HCT116 (cell line): ENCODE measurements around the gene DHRS13. TPM values are rescaled to one million over a fixed set of nuclear protein-coding genes. Genes with fewer than 3 reads are reported as not detected.

Source experiments
- ATAC-seq: fragments of 200-7000 bp; cut with Tn5 transposase; 2 replicates; pipeline ENCODE4 v1.9.1; 2020; ENCODE audit warnings: mild to moderate bottlenecking, moderate library complexity
- BruUV-seq: library from RNA; stranded (reverse); fragments of 400-500 nt; replicated peaks from 2 replicates; lab custom pipeline; 2021; lab: Mats Ljungman, UMichigan
- CTCF ChIA-PET: fragments of 300-600 bp; sonication (Branson Sonifier 250); formaldehyde crosslinking; loops from one replicate; lab custom pipeline; 2021; ENCODE audit warnings: antibody characterized with exemption; lab: Charles Lee
- POLR2A ChIA-PET: fragments of 300-600, 350-600 bp; sonication (Branson Sonifier 250); formaldehyde crosslinking; loops from one replicate; lab custom pipeline; 2021; ENCODE audit warnings: antibody characterized with exemption; lab: Charles Lee
- RAD21 ChIA-PET, 2 experiments: fragments of 300-600 bp; sonication (Branson Sonifier 250); formaldehyde crosslinking; loops; one replicate each; lab custom pipeline; 2023; ENCODE audit warnings: low total read pairs in 2 of 2; ENCODE audit not compliant: uncharacterized antibody in 2 of 2, unreplicated experiment in 2 of 2, low non-redundant PET in 1 of 2; lab: Charles Lee
- DNase-seq: peaks from one replicate; pipeline ENCODE4 v3.0.0-alpha.2; 2010; ENCODE audit warnings: low read depth, low spot score
- H2AFZ ChIP-seq: fragments of 200-600 bp; shearing (Covaris generic), sonication (generic); 2 replicates; pipeline ENCODE4 v1.6.1; 2017; ENCODE audit warnings: low read depth, mixed run types, mixed read lengths, antibody characterized with exemption, low read length; ENCODE audit not compliant: poor library complexity, severe bottlenecking
- H3K27ac ChIP-seq: 2 replicates; pipeline ENCODE4 v1.5.1; 2012; ENCODE audit warnings: low read depth, low read length
- H3K27me3 ChIP-seq: fragments of 200-600 bp; sonication (generic); 2 replicates; pipeline ENCODE4 v1.6.1; 2016; ENCODE audit warnings: mixed run types, low read length, mixed read lengths; ENCODE audit not compliant: insufficient read depth
- H3K36me3 ChIP-seq, 2 experiments: fragments of 200-500 bp in 1 of 2; fragments of 200-600 bp in 1 of 2; sonication (Bioruptor generic) in 1 of 2; sonication (generic) in 1 of 2; 2 replicates each; pipeline versions ENCODE4 v1.5.1 to v1.6.1; 2014 to 2016; ENCODE audit warnings: low read length in 2 of 2, inconsistent platforms in 1 of 2, mixed read lengths in 1 of 2, mixed run types in 1 of 2; ENCODE audit not compliant: insufficient read depth in 2 of 2, control insufficient read depth in 1 of 2
- H3K4me1 ChIP-seq, 2 experiments: fragments of 200-600 bp in 1 of 2; sonication (generic) in 1 of 2; 2 replicates each; pipeline versions ENCODE4 v1.5.1 to v1.6.1; 2012 to 2017; ENCODE audit warnings: low read length in 2 of 2, inconsistent platforms in 1 of 2, mild to moderate bottlenecking in 1 of 2, mixed read lengths in 1 of 2, mixed run types in 1 of 2, moderate library complexity in 1 of 2; ENCODE audit not compliant: insufficient read depth in 2 of 2, control insufficient read depth in 1 of 2
- H3K4me2 ChIP-seq: fragments of 200-600 bp; sonication (generic); 2 replicates; pipeline ENCODE4 v1.6.1; 2017; ENCODE audit warnings: mixed run types, low read length, mixed read lengths
- H3K4me3 ChIP-seq, 2 experiments: fragments of 200-600 bp in 1 of 2; sonication (generic) in 1 of 2; replicated peaks in 1 of 2; 2 replicates each; pipeline ENCODE4 v1.5.1; 2011 to 2016; ENCODE audit warnings: low read length in 2 of 2, control low read depth in 1 of 2, low read depth in 1 of 2, mild to moderate bottlenecking in 1 of 2, mixed read lengths in 1 of 2, mixed run types in 1 of 2
- H3K79me2 ChIP-seq: fragments of 200-600 bp; sonication (generic); 2 replicates; pipeline ENCODE4 v1.6.1; 2017; ENCODE audit warnings: mild to moderate bottlenecking, mixed run types, low read length, moderate library complexity, mixed read lengths; ENCODE audit not compliant: insufficient read depth
- H3K9ac ChIP-seq: fragments of 200-600 bp; sonication (generic); 2 replicates; pipeline ENCODE4 v1.6.1; 2016; ENCODE audit warnings: low read length, mixed read lengths
- H3K9me2 ChIP-seq: fragments of 200-600 bp; sonication (generic), shearing (Covaris generic); 2 replicates; pipeline ENCODE4 v1.6.1; 2017; ENCODE audit warnings: mixed run types, mild to moderate bottlenecking, moderate library complexity; ENCODE audit not compliant: insufficient read depth
- H3K9me3 ChIP-seq, 2 experiments: fragments of 200-500 bp in 1 of 2; fragments of 200-600 bp in 1 of 2; sonication (Bioruptor generic) in 1 of 2; sonication (generic) in 1 of 2; 2 replicates each; pipeline ENCODE4 v1.6.1; 2014 to 2017; ENCODE audit warnings: low read length in 2 of 2, mixed read lengths in 2 of 2, inconsistent platforms in 1 of 2, low read depth in 1 of 2, mild to moderate bottlenecking in 1 of 2, mixed run types in 1 of 2, moderate library complexity in 1 of 2; ENCODE audit not compliant: control insufficient read depth in 1 of 2, insufficient read depth in 1 of 2
- H4K20me1 ChIP-seq: fragments of 200-600 bp; sonication (generic), shearing (Covaris generic); 2 replicates; pipeline ENCODE4 v1.6.1; 2017; ENCODE audit warnings: mixed run types, mild to moderate bottlenecking, moderate library complexity; ENCODE audit not compliant: insufficient read depth
- ATF3 ChIP-seq: IDR thresholded peaks from 2 replicates; pipeline ENCODE4 v1.6.1; 2012
- CBX3 ChIP-seq: IDR thresholded peaks from 2 replicates; pipeline ENCODE4 v1.6.1; 2012; ENCODE audit warnings: low read depth
- ELF1 ChIP-seq: IDR thresholded peaks from 2 replicates; pipeline ENCODE4 v1.6.1; 2012; ENCODE audit warnings: low read depth, borderline replicate concordance
- EZH2 ChIP-seq: fragments of 200-600 bp; sonication (generic); IDR thresholded peaks from 2 replicates; pipeline ENCODE4 v1.6.1; 2017; ENCODE audit warnings: antibody characterized with exemption, mixed run types
- EZH2phosphoT487 ChIP-seq: fragments of 200-600 bp; IDR thresholded peaks from 2 replicates; pipeline ENCODE4 v1.6.1; 2018; ENCODE audit warnings: antibody characterized with exemption, borderline replicate concordance
- FOSL1 ChIP-seq: IDR thresholded peaks from 2 replicates; pipeline ENCODE4 v1.6.1; 2012; ENCODE audit warnings: low read depth
- POLR2AphosphoS5 ChIP-seq: IDR thresholded peaks from 2 replicates; pipeline ENCODE4 v1.6.1; 2011; ENCODE audit warnings: mild to moderate bottlenecking, low read depth, low read length, moderate library complexity
- SIN3A ChIP-seq: IDR thresholded peaks from 2 replicates; pipeline ENCODE4 v1.6.1; 2012; ENCODE audit warnings: low read depth
- SP1 ChIP-seq: IDR thresholded peaks from 2 replicates; pipeline ENCODE4 v1.6.1; 2012; ENCODE audit warnings: low read depth
- SRF ChIP-seq: IDR thresholded peaks from 2 replicates; pipeline ENCODE4 v1.6.1; 2012; ENCODE audit warnings: low read depth
- YY1 ChIP-seq: IDR thresholded peaks from 2 replicates; pipeline ENCODE4 v1.6.1; 2011; ENCODE audit warnings: low read length, low read depth, moderate library complexity, mild to moderate bottlenecking; ENCODE audit not compliant: insufficient replicate concordance; ENCODE audit errors: extremely low read depth
- ZBTB33 ChIP-seq: IDR thresholded peaks from 2 replicates; pipeline ENCODE4 v1.6.1; 2011; ENCODE audit warnings: mild to moderate bottlenecking, low read length, moderate library complexity; ENCODE audit not compliant: insufficient replicate concordance; ENCODE audit errors: extremely low read depth
- intact Hi-C: fragments of 100-400 bp; cut with micrococcal nuclease; formaldehyde crosslinking; loops from 2 replicates; pipeline ENCODE4 v1.10.0; 2022
- total RNA-seq: library from RNA; stranded (reverse); gene quantifications from one replicate; pipeline ENCODE4 v1.2.1, GENCODE V29; 2021; ENCODE audit not compliant: unreplicated experiment
- TF ChIP-seq, protein P1 (sequence below), 3 experiments: fragments of 200-600 bp in 1 of 3; sonication (generic) in 1 of 3; IDR thresholded peaks in 2 of 3; conservative IDR thresholded peaks in 1 of 3; 2 replicates each; pipeline ENCODE4 v1.5.1; 2012 to 2017; ENCODE audit warnings: low read depth in 2 of 3, low read length in 2 of 3, antibody characterized with exemption in 1 of 3, borderline replicate concordance in 1 of 3, control low read depth in 1 of 3, mild to moderate bottlenecking in 1 of 3, mixed read lengths in 1 of 3, mixed run types in 1 of 3, moderate library complexity in 1 of 3; ENCODE audit not compliant: insufficient read depth in 1 of 3

DHRS13 gene
- total RNA-seq, 1 experiment from 2014 or later = 13.5 TPM

DNA sequence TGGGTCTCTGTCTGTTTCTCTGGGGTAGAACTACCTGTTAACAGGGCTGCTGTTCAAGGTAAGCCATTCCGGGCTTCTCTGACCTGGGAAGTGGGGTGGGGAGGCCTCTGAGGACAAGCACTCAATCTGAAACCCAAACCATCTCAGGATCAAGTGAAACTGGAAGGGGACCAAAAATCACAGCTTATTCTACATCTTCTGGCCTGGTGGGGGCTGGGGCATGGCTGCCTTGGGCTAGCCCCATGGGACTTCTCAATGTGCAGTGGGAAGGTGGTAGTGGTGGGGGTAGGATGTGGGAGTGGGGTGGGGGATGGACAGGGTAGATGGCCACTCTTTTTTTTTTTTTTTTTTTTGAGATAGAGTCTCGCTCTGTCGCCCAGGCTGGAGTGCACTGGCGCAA is 10.9 kb downstream of the DHRS13 start:
- H3K4me2 ChIP-seq = no peak overlapping the region

More for the DNA sequence above, 10.9 kb downstream of the DHRS13 start:
- Histone ChIP-seq H4K20me1 (no peaks in the 10 kb centered on the region), H3K9me3 (no peaks in the 10 kb centered on the region), H2AFZ (no peak overlapping the region), H3K79me2 (peaks cover 21% of the 10 kb centered on the region), H3K27ac (no peak overlapping the region), H3K36me3 (no peaks in the 10 kb centered on the region), H3K4me1 (peaks cover 14 to 20% of the 10 kb centered on the region in 2 experiments; a peak in 3 of 4 replicates), H3K27me3 (no peaks in the 10 kb centered on the region), H3K9me2 (no peaks in the 10 kb centered on the region), H3K4me3 (no peak overlapping the region), H3K9ac (no peak overlapping the region)
- ChIA-PET CTCF (no interaction called here), POLR2A (interaction anchor here (1.5 kb wide), 1 partner anchor 172 kb away, joined by 3 read pairs; the partner anchor contains the start of gene RPL23A), RAD21 (no interaction called here)
- DNase-seq (no peak), ATAC-seq (no peak)
- no TSS peak for BruUV-seq
- intact Hi-C loops = no loop called here
- TF ChIP-seq POLR2AphosphoS5 (no peak), FOSL1 (no peak), CBX3 (no peak), ATF3 (no peak), SRF (no peak), ZBTB33 (no peak), SP1 (no peak), ELF1 (no peak), EZH2phosphoT487 (no peak), EZH2 (no peak), YY1 (no peak), SIN3A (no peak)
- TF ChIP-seq, protein P1, sequence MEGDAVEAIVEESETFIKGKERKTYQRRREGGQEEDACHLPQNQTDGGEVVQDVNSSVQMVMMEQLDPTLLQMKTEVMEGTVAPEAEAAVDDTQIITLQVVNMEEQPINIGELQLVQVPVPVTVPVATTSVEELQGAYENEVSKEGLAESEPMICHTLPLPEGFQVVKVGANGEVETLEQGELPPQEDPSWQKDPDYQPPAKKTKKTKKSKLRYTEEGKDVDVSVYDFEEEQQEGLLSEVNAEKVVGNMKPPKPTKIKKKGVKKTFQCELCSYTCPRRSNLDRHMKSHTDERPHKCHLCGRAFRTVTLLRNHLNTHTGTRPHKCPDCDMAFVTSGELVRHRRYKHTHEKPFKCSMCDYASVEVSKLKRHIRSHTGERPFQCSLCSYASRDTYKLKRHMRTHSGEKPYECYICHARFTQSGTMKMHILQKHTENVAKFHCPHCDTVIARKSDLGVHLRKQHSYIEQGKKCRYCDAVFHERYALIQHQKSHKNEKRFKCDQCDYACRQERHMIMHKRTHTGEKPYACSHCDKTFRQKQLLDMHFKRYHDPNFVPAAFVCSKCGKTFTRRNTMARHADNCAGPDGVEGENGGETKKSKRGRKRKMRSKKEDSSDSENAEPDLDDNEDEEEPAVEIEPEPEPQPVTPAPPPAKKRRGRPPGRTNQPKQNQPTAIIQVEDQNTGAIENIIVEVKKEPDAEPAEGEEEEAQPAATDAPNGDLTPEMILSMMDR (IDR thresholded peaks at IDR 0.05 in 2 of 3, conservative IDR thresholded peaks at IDR 0.05 in 1 of 3; ENCODE audit: borderline replicate concordance in 1 of 3, insufficient read depth in 1 of 3, low read depth in 2 of 3, low read length in 2 of 3) = no peak
